Measurements from ENCODE around the gene ATP10A.

The ATP10A gene

GRCh38 chr15:25880411-25880810, 17.3 kb upstream of the ATP10A start:
- Histone ChIP-seq H3K4me1 (ENCODE audit: insufficient read depth, low read length) (peaks cover 10% of the 10 kb centered on the region), H3K27ac (ENCODE audit: low read depth, low read length) (no peak overlapping the region), H3K36me3 (ENCODE audit: insufficient read depth, low read length) (no peaks in the 10 kb centered on the region), H3K9me3 (ENCODE audit: low read length) (no peaks in the 10 kb centered on the region), H3K4me3 (ENCODE audit: low read depth in 1 of 2, low read length in 2 of 2) (no peak overlapping the region), H3K27me3 (ENCODE audit: control insufficient read depth in 1 of 2, insufficient read depth in 2 of 2, low read length in 2 of 2) (no peaks in the 10 kb centered on the region), H3K9ac (ENCODE audit: low read length) (no peak overlapping the region)

GRCh38 chr15:25879438-25879837, 16.3 kb upstream of the ATP10A start:
- Histone ChIP-seq H3K9me3 (ENCODE audit: low read length) (no peaks in the 10 kb centered on the region), H3K4me1 (ENCODE audit: insufficient read depth, low read length) (peaks cover 10% of the 10 kb centered on the region), H3K4me3 (ENCODE audit: low read depth in 1 of 2, low read length in 2 of 2) (no peak overlapping the region), H3K9ac (ENCODE audit: low read length) (no peak overlapping the region), H3K27ac (ENCODE audit: low read depth, low read length) (no peak overlapping the region), H3K27me3 (ENCODE audit: control insufficient read depth in 1 of 2, insufficient read depth in 2 of 2, low read length in 2 of 2) (no peaks in the 10 kb centered on the region), H3K36me3 (ENCODE audit: insufficient read depth, low read length) (no peaks in the 10 kb centered on the region)

GRCh38 chr15:25877681-25878080, 14.6 kb upstream of the ATP10A start:
- Histone ChIP-seq H3K36me3 (ENCODE audit: insufficient read depth, low read length) (no peaks in the 10 kb centered on the region), H3K9ac (ENCODE audit: low read length) (no peak overlapping the region), H3K4me1 (ENCODE audit: insufficient read depth, low read length) (peaks cover 10% of the 10 kb centered on the region), H3K9me3 (ENCODE audit: low read length) (no peaks in the 10 kb centered on the region), H3K27ac (ENCODE audit: low read depth, low read length) (no peak overlapping the region), H3K4me3 (ENCODE audit: low read depth in 1 of 2, low read length in 2 of 2) (no peak overlapping the region), H3K27me3 (ENCODE audit: control insufficient read depth in 1 of 2, insufficient read depth in 2 of 2, low read length in 2 of 2) (no peaks in the 10 kb centered on the region)

- H3K27me3 ChIP-seq (ENCODE audit: control insufficient read depth in 1 of 2, insufficient read depth in 2 of 2, low read length in 2 of 2) = no peaks in the 10 kb centered on the region
- H3K4me3 ChIP-seq (ENCODE audit: low read depth in 1 of 2, low read length in 2 of 2) = no peak overlapping the region
- peaks cover 10% of the 10 kb centered on the region for H3K4me1 ChIP-seq (ENCODE audit: insufficient read depth, low read length)
- H3K9ac ChIP-seq (ENCODE audit: low read length) = no peak overlapping the region
- H3K9me3 ChIP-seq (ENCODE audit: low read length) = no peaks in the 10 kb centered on the region
- H3K27ac ChIP-seq (ENCODE audit: low read depth, low read length) = no peak overlapping the region
- no peaks in the 10 kb centered on the region for H3K36me3 ChIP-seq (ENCODE audit: insufficient read depth, low read length)
Observed at GRCh38 chr15:25876231-25877140, 13.4 kb upstream of the ATP10A start.

- H3K27me3 ChIP-seq (ENCODE audit: control insufficient read depth in 1 of 2, insufficient read depth in 2 of 2, low read length in 2 of 2) = no peaks in the 10 kb centered on the region
- H3K4me3 ChIP-seq (ENCODE audit: low read depth in 1 of 2, low read length in 2 of 2) = no peak overlapping the region
- no peak overlapping the region for H3K27ac ChIP-seq (ENCODE audit: low read depth, low read length)
- no peak overlapping the region for H3K9ac ChIP-seq (ENCODE audit: low read length)
- H3K4me1 ChIP-seq (ENCODE audit: insufficient read depth, low read length) = peaks cover 10% of the 10 kb centered on the region
- H3K36me3 ChIP-seq (ENCODE audit: insufficient read depth, low read length) = no peaks in the 10 kb centered on the region
- H3K9me3 ChIP-seq (ENCODE audit: low read length) = no peaks in the 10 kb centered on the region
Observed at GRCh38 chr15:25875566-25875965, 12.4 kb upstream of the ATP10A start.

- Histone ChIP-seq H3K9ac (ENCODE audit: low read length) (no peak overlapping the region), H3K36me3 (ENCODE audit: insufficient read depth, low read length) (no peaks in the 10 kb centered on the region), H3K27ac (ENCODE audit: low read depth, low read length) (no peak overlapping the region), H3K27me3 (ENCODE audit: control insufficient read depth in 1 of 2, insufficient read depth in 2 of 2, low read length in 2 of 2) (no peaks in the 10 kb centered on the region), H3K9me3 (ENCODE audit: low read length) (no peaks in the 10 kb centered on the region), H3K4me3 (ENCODE audit: low read depth in 1 of 2, low read length in 2 of 2) (no peak overlapping the region), H3K4me1 (ENCODE audit: insufficient read depth, low read length) (peaks cover 10% of the 10 kb centered on the region)
Observed at GRCh38 chr15:25874379-25874778, 11.3 kb upstream of the ATP10A start.

GRCh38 chr15:25871403-25871802, 8.3 kb upstream of the ATP10A start:
- Histone ChIP-seq H3K27ac (ENCODE audit: low read depth, low read length) (no peak overlapping the region), H3K9me3 (ENCODE audit: low read length) (no peaks in the 10 kb centered on the region), H3K4me3 (ENCODE audit: low read depth in 1 of 2, low read length in 2 of 2) (no peak overlapping the region), H3K4me1 (ENCODE audit: insufficient read depth, low read length) (peaks cover 2% of the 10 kb centered on the region), H3K9ac (ENCODE audit: low read length) (no peak overlapping the region), H3K36me3 (ENCODE audit: insufficient read depth, low read length) (no peaks in the 10 kb centered on the region), H3K27me3 (ENCODE audit: control insufficient read depth in 1 of 2, insufficient read depth in 2 of 2, low read length in 2 of 2) (no peaks in the 10 kb centered on the region)

- H3K27ac ChIP-seq (ENCODE audit: low read depth, low read length) = no peak overlapping the region
Observed at GRCh38 chr15:25870938-25871337, 7.8 kb upstream of the ATP10A start.

GRCh38 chr15:25869701-25870100, 6.6 kb upstream of the ATP10A start:
- no peaks in the 10 kb centered on the region for H3K4me1 ChIP-seq (ENCODE audit: insufficient read depth, low read length)
- H3K9me3 ChIP-seq (ENCODE audit: low read length) = no peaks in the 10 kb centered on the region
- H3K27ac ChIP-seq (ENCODE audit: low read depth, low read length) = no peak overlapping the region
- H3K27me3 ChIP-seq (ENCODE audit: control insufficient read depth in 1 of 2, insufficient read depth in 2 of 2, low read length in 2 of 2) = no peaks in the 10 kb centered on the region
- no peak overlapping the region for H3K9ac ChIP-seq (ENCODE audit: low read length)
- no peaks in the 10 kb centered on the region for H3K36me3 ChIP-seq (ENCODE audit: insufficient read depth, low read length)
- H3K4me3 ChIP-seq (ENCODE audit: low read depth in 1 of 2, low read length in 2 of 2) = no peak overlapping the region

More at GRCh38 chr15:25870938-25871337, 7.8 kb upstream of the ATP10A start:
- no peaks in the 10 kb centered on the region for H3K4me1 ChIP-seq (ENCODE audit: insufficient read depth, low read length)
- no peak overlapping the region for H3K4me3 ChIP-seq (ENCODE audit: low read depth in 1 of 2, low read length in 2 of 2)
- H3K9me3 ChIP-seq (ENCODE audit: low read length) = no peaks in the 10 kb centered on the region
- H3K9ac ChIP-seq (ENCODE audit: low read length) = no peak overlapping the region
- H3K27me3 ChIP-seq (ENCODE audit: control insufficient read depth in 1 of 2, insufficient read depth in 2 of 2, low read length in 2 of 2) = no peaks in the 10 kb centered on the region
- no peaks in the 10 kb centered on the region for H3K36me3 ChIP-seq (ENCODE audit: insufficient read depth, low read length)

GRCh38 chr15:25866874-25867273, 3.7 kb upstream of the ATP10A start:
- H3K9me3 ChIP-seq (ENCODE audit: low read length) = no peaks in the 10 kb centered on the region
- peaks cover under 1% of the 10 kb centered on the region for H3K4me1 ChIP-seq (ENCODE audit: insufficient read depth, low read length)
- H3K27ac ChIP-seq (ENCODE audit: low read depth, low read length) = no peak overlapping the region
- H3K4me3 ChIP-seq (ENCODE audit: low read depth in 1 of 2, low read length in 2 of 2) = no peak overlapping the region
- H3K9ac ChIP-seq (ENCODE audit: low read length) = no peak overlapping the region
- no peaks in the 10 kb centered on the region for H3K36me3 ChIP-seq (ENCODE audit: insufficient read depth, low read length)
- no peaks in the 10 kb centered on the region for H3K27me3 ChIP-seq (ENCODE audit: control insufficient read depth in 1 of 2, insufficient read depth in 2 of 2, low read length in 2 of 2)

GRCh38 chr15:25866251-25866650, 3.1 kb upstream of the ATP10A start:
- Histone ChIP-seq H3K36me3 (ENCODE audit: insufficient read depth, low read length) (no peaks in the 10 kb centered on the region), H3K4me3 (ENCODE audit: low read depth in 1 of 2, low read length in 2 of 2) (no peak overlapping the region), H3K9me3 (ENCODE audit: low read length) (no peaks in the 10 kb centered on the region), H3K4me1 (ENCODE audit: insufficient read depth, low read length) (peaks cover 7% of the 10 kb centered on the region), H3K27me3 (ENCODE audit: control insufficient read depth in 1 of 2, insufficient read depth in 2 of 2, low read length in 2 of 2) (no peaks in the 10 kb centered on the region), H3K27ac (ENCODE audit: low read depth, low read length) (no peak overlapping the region), H3K9ac (ENCODE audit: low read length) (no peak overlapping the region)

- Histone ChIP-seq H3K27me3 (ENCODE audit: control insufficient read depth in 1 of 2, insufficient read depth in 2 of 2, low read length in 2 of 2) (no peaks in the 10 kb centered on the region), H3K9me3 (ENCODE audit: low read length) (no peaks in the 10 kb centered on the region), H3K27ac (ENCODE audit: low read depth, low read length) (no peak overlapping the region), H3K4me1 (ENCODE audit: insufficient read depth, low read length) (peaks cover 20% of the 10 kb centered on the region), H3K9ac (ENCODE audit: low read length) (no peak overlapping the region), H3K36me3 (ENCODE audit: insufficient read depth, low read length) (no peaks in the 10 kb centered on the region), H3K4me3 (ENCODE audit: low read depth in 1 of 2, low read length in 2 of 2) (no peak overlapping the region)
Observed at GRCh38 chr15:25864966-25865365, 1.8 kb upstream of the ATP10A start.

All from muscle layer of colon (tissue), 2 donors.